HG03025 (cell line): Measurements from ENCODE around the gene DYNLL2.
"Not testable (repeated sequence)": the region's sequence is repeated elsewhere in the genome, so short reads cannot be mapped to it uniquely, and the experiment has no call there.

Source experiments
- ATAC-seq: cut with Tn5 transposase; IDR thresholded peaks from one replicate; pipeline ENCODE4 v1.9.1; 2021; ENCODE audit warnings: mild to moderate bottlenecking, moderate library complexity; ENCODE audit not compliant: unreplicated experiment, low FRiP score

DYNLL2 gene

GRCh38 chr17:58082870-58083490 is at the start of gene DYNLL2:
Gene DYNLL2, plus strand, starts transcription at chr17:58083419. Its CDS starts 3,672 bp downstream, at chr17:58087091.
- ATAC-seq = peak; percentile 62

GRCh38 chr17:58039975-58040374 is 43.2 kb upstream of the DYNLL2 start:
- ATAC-seq = no peak

GRCh38 chr17:58040386-58040785 is 42.8 kb upstream of the DYNLL2 start:
- no peak for ATAC-seq

GRCh38 chr17:58041161-58041560 is 42.1 kb upstream of the DYNLL2 start:
- no peak for ATAC-seq

- no peak for ATAC-seq
Observed at GRCh38 chr17:58043221-58044181, 39.7 kb upstream of the DYNLL2 start.

- ATAC-seq = not testable (repeated sequence)
Observed at GRCh38 chr17:58044256-58044655, 39.0 kb upstream of the DYNLL2 start.

- ATAC-seq = no peak
Observed at GRCh38 chr17:58046239-58047094, 36.8 kb upstream of the DYNLL2 start.

GRCh38 chr17:58047376-58048150 is 35.7 kb upstream of the DYNLL2 start:
- ATAC-seq = no peak

- ATAC-seq = no peak
Observed at GRCh38 chr17:58049533-58049932, 33.7 kb upstream of the DYNLL2 start.

GRCh38 chr17:58050966-58051365 is 32.3 kb upstream of the DYNLL2 start:
- ATAC-seq = no peak

- no peak for ATAC-seq
Observed at GRCh38 chr17:58051468-58051867, 31.8 kb upstream of the DYNLL2 start.

GRCh38 chr17:58052407-58052806 is 30.8 kb upstream of the DYNLL2 start:
- ATAC-seq = no peak

- ATAC-seq = no peak
Observed at GRCh38 chr17:58052945-58053715, 30.1 kb upstream of the DYNLL2 start.

GRCh38 chr17:58054641-58055040 is 28.6 kb upstream of the DYNLL2 start:
- ATAC-seq = no peak

- no peak for ATAC-seq
Observed at GRCh38 chr17:58056476-58056875, 26.7 kb upstream of the DYNLL2 start.

GRCh38 chr17:58059141-58059540 is 24.1 kb upstream of the DYNLL2 start:
- ATAC-seq = no peak

- no peak for ATAC-seq
Observed at GRCh38 chr17:58060596-58061191, 22.5 kb upstream of the DYNLL2 start.

GRCh38 chr17:58061672-58062071 is 21.5 kb upstream of the DYNLL2 start:
- ATAC-seq = no peak

- no peak for ATAC-seq
Observed at GRCh38 chr17:58065238-58065637, 18.0 kb upstream of the DYNLL2 start.
